Heart left ventricle (tissue), 16 donors: ENCODE measurements around the gene SLX4. TPM values are rescaled to one million over a fixed set of nuclear protein-coding genes. Genes with fewer than 3 reads are reported as not detected.
A peak's percentile ranks its signal among the peaks of the same experiment; 100 is the strongest.

Experiments used
- ATAC-seq, 4 donors: fragments of 200-7000 bp; cut with Tn5 transposase; one replicate each; pipeline ENCODE4 v1.9.1; 2020 to 2022; ENCODE audit warnings: moderate library complexity in 4 of 4, mild to moderate bottlenecking in 3 of 4, moderate number of reproducible peaks in 1 of 4
- DNase-seq, 5 donors: peaks; one replicate each; pipeline ENCODE4 v3.0.0-alpha.2; 2020
- H3K27ac ChIP-seq, 12 donors: fragments of 200-600 bp; sonication (generic) in 4 of 12; one replicate each; pipeline versions ENCODE4 v1.5.0 to v1.8.0; 2016 to 2022; ENCODE audit warnings: mild to moderate bottlenecking in 2 of 12
- H3K27me3 ChIP-seq, 9 donors: fragments of 200-600 bp; sonication (generic) in 2 of 9; one replicate each; pipeline versions ENCODE4 v1.5.1 to v1.8.0; 2016 to 2022; ENCODE audit warnings: mild to moderate bottlenecking in 3 of 9
- H3K36me3 ChIP-seq, 9 donors: fragments of 200-600 bp; sonication (generic) in 2 of 9; one replicate each; pipeline versions ENCODE4 v1.5.0 to v1.8.0; 2018 to 2022; ENCODE audit warnings: mild to moderate bottlenecking in 2 of 9
- H3K4me1 ChIP-seq, 12 donors: fragments of 200-600 bp; sonication (generic) in 4 of 12; one replicate each; pipeline versions ENCODE4 v1.5.0 to v1.8.0; 2016 to 2022; ENCODE audit warnings: mild to moderate bottlenecking in 3 of 12
- H3K4me3 ChIP-seq, 12 donors: fragments of 200-600 bp; sonication (generic) in 4 of 12; one replicate each; pipeline versions ENCODE4 v1.5.0 to v1.8.0; 2017 to 2022; ENCODE audit warnings: mild to moderate bottlenecking in 9 of 12, moderate library complexity in 4 of 12
- H3K9me3 ChIP-seq, 12 donors: fragments of 200-600 bp; sonication (generic) in 4 of 12; one replicate each; pipeline versions ENCODE4 v1.5.0 to v1.8.0; 2016 to 2022; ENCODE audit warnings: mild to moderate bottlenecking in 1 of 12
- CTCF ChIP-seq, 12 donors: fragments of 200-600 bp; sonication (generic) in 4 of 12; IDR thresholded peaks; one replicate each; pipeline versions ENCODE4 v1.5.0 to v1.8.0; 2018 to 2022; ENCODE audit warnings: antibody characterized with exemption in 12 of 12, mild to moderate bottlenecking in 5 of 12
- POLR2A ChIP-seq, 2 donors: fragments of 450-650 bp; IDR thresholded peaks; one replicate each; pipeline ENCODE4 v1.6.1; 2017; ENCODE audit warnings: antibody characterized with exemption in 2 of 2, mild to moderate bottlenecking in 2 of 2, moderate library complexity in 2 of 2
- WGBS, 4 donors: extraction: QIAGEN DNeasy Blood & Tissue Kit in 2 of 4; methylation state at CpG; one replicate each; pipeline versions ENCODE4 v1.1.5 to v1.1.7; 2013 to 2018; 5-methylcytosine and 5-hydroxymethylcytosine counted together
- intact Hi-C, 10 donors: fragments of 100-400 bp; cut with DNase I; formaldehyde crosslinking; loops; one replicate each; pipeline versions ENCODE4 v1.11.1 to v1.14.2; 2022
- polyA plus RNA-seq, 2 donors: library from polyadenylated mRNA; stranded (reverse); fragments of 200-250 nt; gene quantifications; one replicate each; pipeline ENCODE4 v1.2.3, GENCODE V29; 2013
- total RNA-seq, 9 donors: library from RNA; depleted of rRNA in 2 of 9; stranded (reverse); fragments of >200 nt in 2 of 9; fragmentation: NEBNext Ultra II Directional in 3 of 9; extraction: Animal tissue kit (Norgen Biotek cat#: 25700) in 3 of 9; gene quantifications; one replicate each; pipeline versions ENCODE4 v1.1.0 to v1.2.4, GENCODE V29; 2016 to 2023
- donor health status: ischemic (EF 13 %, LVEDD 7.1; RV severe dilation, severe dysfunction).
- donor health status: healthy with polysubstance abuse.
- donor health status: DM: no; HTN: yes; CAD: no.
- donor health status: DM: no; HTN: no; CAD: no.
- donor health status: ischemic (EF 25% LVEDD 6.9; RV normal size, moderate dysfunction).
- donor health status: ischemic (EF 25% LVEDD 5.7; RV mildly dilated, moderate dysfunction).
- donor health status: healthy.
- donor health status: DM: yes; HTN: yes; CAD: no.
- donor health status: ischemic (EF 35%, LVEDD 5.7; RV mildly dilated, moderate dysfunction).
- donor health status: nonischemic (EF 11% LVEDD 7.7; RV severe dilation, severe dysfunction).
- donor health status: DM: yes; HTN: yes; CAD: no.
- donor health status: PGD.
- donor health status: ischemic (EF 29% LVEDD 5.4; RV normal size, mild dysfunction).
- donor health status: nonischemic (EF 23%, LVEDD 6.1; RV moderate dilation, normal function).

Gene SLX4
- total and polyA plus RNA-seq, 11 donors, result 2.0 to 4.7 (median 3.1) TPM

GRCh38 chr16:3640632-3641501, 29.5 kb upstream of the SLX4 start:
- 92 to 97% (median 96%) methylated on average over 10 to 17 of the region's 17 CpGs for WGBS, 4 donors
- no peak for TF ChIP-seq CTCF (IDR thresholded peaks at IDR 0.05)
- no peak for TF ChIP-seq POLR2A (IDR thresholded peaks at IDR 0.05)
- Histone ChIP-seq H3K4me1 (peaks cover 0 to 11% (median 2%) of the 10 kb centered on the region in 12 donors), H3K9me3 (no peaks in the 10 kb centered on the region), H3K27ac (no peak overlapping the region), H3K36me3 (peaks cover 0 to 31% (median 0%) of the 10 kb centered on the region in 9 donors), H3K27me3 (no peaks in the 10 kb centered on the region), H3K4me3 (no peak overlapping the region)
- intact Hi-C loops, result no loop called here
- ATAC-seq (peak in 1 of 4 donors; percentile 16), DNase-seq (no peak)

- TF ChIP-seq POLR2A (IDR thresholded peaks at IDR 0.05), result no peak
- no peak for TF ChIP-seq CTCF (IDR thresholded peaks at IDR 0.05)
- no peak overlapping the region for H3K4me3 ChIP-seq
- DNase-seq, result no peak
- intact Hi-C loops, result no loop called here
- no peak for ATAC-seq
- H3K27ac ChIP-seq, result no peak overlapping the region
- H3K27me3 ChIP-seq, result no peaks in the 10 kb centered on the region
- H3K4me1 ChIP-seq, result peaks cover 0 to 11% (median 2%) of the 10 kb centered on the region in 12 donors
- peaks cover 0 to 31% (median 0%) of the 10 kb centered on the region in 9 donors for H3K36me3 ChIP-seq
- no peaks in the 10 kb centered on the region for H3K9me3 ChIP-seq
- WGBS, 4 donors, result 89 to 96% (median 93%) methylated on average over 3 of the region's 3 CpGs
Measured at GRCh38 chr16:3640207-3640606, 28.8 kb upstream of the SLX4 start.

GRCh38 chr16:3638916-3639644, 27.7 kb upstream of the SLX4 start:
- Histone ChIP-seq H3K36me3 (peaks cover 0 to 31% (median 0%) of the 10 kb centered on the region in 9 donors), H3K4me1 (peaks cover 0 to 11% (median 2%) of the 10 kb centered on the region in 12 donors), H3K9me3 (no peaks in the 10 kb centered on the region), H3K27ac (no peak overlapping the region), H3K27me3 (no peaks in the 10 kb centered on the region), H3K4me3 (no peak overlapping the region)
- DNase-seq (no peak), ATAC-seq (no peak)
- intact Hi-C loops, result no loop called here
- no peak for TF ChIP-seq CTCF (IDR thresholded peaks at IDR 0.05)
- TF ChIP-seq POLR2A (IDR thresholded peaks at IDR 0.05), result no peak
- 87 to 93% (median 89%) methylated on average over 13 of the region's 13 CpGs for WGBS, 4 donors

GRCh38 chr16:3637371-3637923, 26.0 kb upstream of the SLX4 start:
- Histone ChIP-seq H3K27me3 (no peaks in the 10 kb centered on the region), H3K9me3 (no peaks in the 10 kb centered on the region), H3K4me1 (peaks cover 0 to 11% (median 0%) of the 10 kb centered on the region in 12 donors), H3K36me3 (peaks cover 0 to 20% (median 0%) of the 10 kb centered on the region in 9 donors), H3K27ac (peak overlapping the region in 1 of 12 donors; percentile 49), H3K4me3 (no peak overlapping the region)
- WGBS, 4 donors, result 66 to 79% (median 71%) methylated on average over 3 of the region's 3 CpGs
- TF ChIP-seq POLR2A (IDR thresholded peaks at IDR 0.05) (no peak), CTCF (IDR thresholded peaks at IDR 0.05) (no peak)
- ATAC-seq (no peak), DNase-seq (no peak)
- intact Hi-C loops, result no loop called here
